ENCODE data around the gene OR4X2.
"Not testable (repeated sequence)": the region's sequence is repeated elsewhere in the genome, so short reads cannot be mapped to it uniquely, and the experiment has no call there.

OR4X2 gene, protein sequence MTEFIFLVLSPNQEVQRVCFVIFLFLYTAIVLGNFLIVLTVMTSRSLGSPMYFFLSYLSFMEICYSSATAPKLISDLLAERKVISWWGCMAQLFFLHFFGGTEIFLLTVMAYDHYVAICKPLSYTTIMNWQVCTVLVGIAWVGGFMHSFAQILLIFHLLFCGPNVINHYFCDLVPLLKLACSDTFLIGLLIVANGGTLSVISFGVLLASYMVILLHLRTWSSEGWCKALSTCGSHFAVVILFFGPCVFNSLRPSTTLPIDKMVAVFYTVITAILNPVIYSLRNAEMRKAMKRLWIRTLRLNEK

DNA sequence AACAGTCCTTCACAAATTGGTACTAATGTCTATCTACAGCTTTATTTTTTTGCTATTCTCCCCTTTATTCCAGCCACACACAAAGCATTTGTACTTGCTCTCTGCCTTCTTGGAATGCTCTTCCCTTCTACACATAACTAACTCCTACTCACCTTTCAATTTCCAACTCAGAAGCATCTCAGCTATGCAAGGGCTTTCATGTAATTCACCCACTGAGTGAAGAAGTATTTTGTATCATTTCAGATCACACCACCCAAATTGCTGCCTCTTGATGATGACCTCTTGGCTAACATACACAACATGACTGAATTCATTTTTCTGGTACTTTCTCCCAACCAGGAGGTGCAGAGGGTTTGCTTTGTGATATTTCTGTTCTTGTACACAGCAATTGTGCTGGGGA lies at the start of gene OR4X2:
OR4X2 (plus strand) TSS at position 301 of the 400 bp plus-strand sequence; CDS start at position 301, 0 bp downstream.
- DNase-seq (ENCODE audit: low read depth) = no peak

DNA sequence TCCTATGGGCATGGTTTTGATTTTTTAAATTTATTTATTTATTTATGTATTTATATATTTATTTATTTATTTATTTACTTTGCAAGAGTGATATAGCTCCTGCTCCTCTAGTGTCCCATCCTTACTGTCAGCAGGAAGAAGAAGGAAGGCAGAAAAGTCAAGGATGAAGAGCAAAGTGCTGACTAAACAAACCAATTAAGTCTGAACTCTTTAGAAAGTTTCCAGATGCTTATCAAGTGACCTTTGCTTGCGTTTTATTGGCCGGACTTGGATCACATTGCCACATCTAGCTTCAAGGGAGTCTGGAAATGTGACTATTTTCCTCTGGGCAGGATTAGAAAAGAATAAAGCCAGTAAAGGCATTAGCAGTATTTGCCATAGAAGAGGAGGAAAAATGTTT lies 37.0 kb upstream of the OR4X2 start:
- no peak for DNase-seq (ENCODE audit: low read depth)

DNA sequence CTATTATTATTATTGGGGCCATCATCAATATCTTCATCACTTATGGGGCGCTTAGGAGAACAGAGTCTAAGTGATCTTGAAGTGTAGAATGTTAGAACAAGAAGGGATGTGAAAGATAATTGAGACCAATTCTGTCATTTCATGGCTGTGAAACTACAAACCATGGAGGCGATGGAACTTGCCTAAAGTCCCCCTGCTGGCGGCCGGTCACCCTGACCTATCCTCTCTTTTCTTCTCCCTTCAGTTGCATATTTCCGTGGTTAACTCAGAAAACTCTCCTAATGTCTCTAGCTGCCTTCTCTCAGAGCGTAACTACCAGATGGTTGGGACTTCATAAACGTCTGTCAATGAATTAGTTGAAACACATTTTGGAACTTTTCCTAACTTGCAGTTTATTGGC lies 34.9 kb upstream of the OR4X2 start:
- DNase-seq (ENCODE audit: low read depth) = no peak

DNA sequence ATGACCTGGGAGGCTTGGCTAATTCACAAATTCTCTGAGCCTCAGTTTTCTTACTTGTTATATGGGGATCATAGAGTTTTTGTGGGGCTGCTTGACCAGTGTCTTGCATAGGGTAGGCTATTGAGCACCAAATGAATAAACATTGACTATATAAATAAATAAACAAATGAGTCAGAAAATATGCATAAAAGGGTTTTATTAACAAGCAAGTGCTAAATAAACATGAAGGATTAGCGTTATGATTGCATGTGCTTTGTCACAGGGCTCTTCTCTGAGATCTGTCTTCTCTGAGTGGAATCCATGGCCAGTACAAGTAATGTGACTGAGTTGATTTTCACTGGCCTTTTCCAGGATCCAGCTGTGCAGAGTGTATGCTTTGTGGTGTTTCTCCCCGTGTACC lies 28.4 kb upstream of the OR4X2 start, which contains the start of gene OR4B1:
OR4B1 (plus strand) TSS at position 301 of the 400 bp plus-strand sequence; CDS start at position 301, 0 bp downstream.
- no peak for DNase-seq (ENCODE audit: low read depth)

DNA sequence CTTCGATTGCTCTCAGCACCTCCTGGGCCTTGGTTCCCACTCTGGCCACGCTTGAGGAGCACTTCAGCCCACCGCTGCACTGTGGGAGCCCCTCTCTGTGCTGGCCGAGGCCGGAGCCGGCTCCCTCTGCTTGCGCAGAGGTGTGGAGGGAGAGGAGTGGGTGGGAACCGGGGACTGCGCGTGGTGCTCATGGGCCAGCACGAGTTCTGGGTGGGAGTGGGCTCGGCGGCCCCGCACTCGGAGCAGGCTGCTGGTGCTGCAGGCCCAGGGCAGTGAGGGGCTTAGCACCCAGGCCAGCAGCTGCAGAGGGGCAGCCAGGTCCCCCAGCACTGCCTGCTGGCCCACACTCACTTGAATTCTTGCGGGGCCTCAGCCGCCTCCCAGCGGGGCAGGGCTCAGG lies 16.1 kb upstream of the OR4X2 start:
- no peak for DNase-seq (ENCODE audit: low read depth)

DNA sequence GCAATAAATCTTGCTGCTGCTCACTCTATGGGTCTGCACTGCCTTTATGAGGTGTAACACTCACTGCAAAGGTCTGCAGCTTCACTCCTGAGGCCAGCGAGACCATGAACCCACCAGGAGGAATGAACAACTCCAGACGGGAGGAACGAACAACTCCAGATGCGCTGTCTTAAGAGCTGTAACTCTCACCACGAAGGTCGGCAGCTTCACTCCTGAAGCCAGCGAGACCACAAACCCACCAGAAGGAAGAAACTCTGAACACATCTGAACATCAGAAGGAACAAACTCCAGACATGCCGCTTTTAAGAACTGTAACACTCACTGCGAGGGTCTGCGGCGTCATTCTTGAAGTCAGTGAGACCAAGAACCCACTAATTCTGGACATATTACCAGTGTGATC lies 14.8 kb upstream of the OR4X2 start:
- DNase-seq (ENCODE audit: low read depth) = not testable (repeated sequence)

DNA sequence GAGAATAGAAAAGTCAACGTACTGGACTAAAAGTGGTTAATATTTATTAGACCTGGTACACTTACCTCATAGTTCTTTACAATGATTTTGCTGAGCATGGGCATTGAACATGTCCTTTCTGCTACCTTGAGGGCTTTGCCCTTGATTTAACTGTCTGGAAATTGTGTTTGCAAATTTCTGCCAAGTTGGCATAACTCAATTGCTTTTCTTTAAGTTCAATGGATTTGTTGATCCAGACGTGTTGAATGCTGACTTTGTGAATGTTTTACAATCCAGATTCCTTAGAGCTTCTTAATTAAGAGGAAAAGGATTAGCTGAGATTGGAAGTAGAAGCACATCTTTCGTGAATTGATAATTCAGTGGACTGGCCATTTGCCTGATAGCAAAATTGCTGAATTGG lies 7.2 kb upstream of the OR4X2 start:
- DNase-seq (ENCODE audit: low read depth) = no peak

DNA sequence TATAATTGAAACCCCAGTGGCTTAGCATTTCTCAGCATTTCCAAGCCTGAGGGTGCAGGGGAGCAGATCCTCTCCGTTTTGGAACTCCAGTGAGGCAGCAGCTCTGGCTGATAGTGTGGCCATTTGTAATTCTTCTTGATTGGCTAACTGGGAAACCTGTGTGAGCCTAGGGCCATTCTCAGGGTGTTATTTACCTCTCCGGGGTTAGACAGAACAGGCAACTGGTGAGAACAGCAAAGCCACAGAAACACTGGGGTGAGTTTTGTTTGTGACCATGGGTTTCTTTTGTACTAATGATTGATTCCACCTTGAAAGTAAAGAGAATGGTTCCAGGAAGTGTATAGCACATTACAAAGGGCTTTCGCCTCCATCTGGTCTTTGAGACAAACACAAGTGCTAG lies 2.4 kb upstream of the OR4X2 start:
- DNase-seq (ENCODE audit: low read depth) = no peak

DNA sequence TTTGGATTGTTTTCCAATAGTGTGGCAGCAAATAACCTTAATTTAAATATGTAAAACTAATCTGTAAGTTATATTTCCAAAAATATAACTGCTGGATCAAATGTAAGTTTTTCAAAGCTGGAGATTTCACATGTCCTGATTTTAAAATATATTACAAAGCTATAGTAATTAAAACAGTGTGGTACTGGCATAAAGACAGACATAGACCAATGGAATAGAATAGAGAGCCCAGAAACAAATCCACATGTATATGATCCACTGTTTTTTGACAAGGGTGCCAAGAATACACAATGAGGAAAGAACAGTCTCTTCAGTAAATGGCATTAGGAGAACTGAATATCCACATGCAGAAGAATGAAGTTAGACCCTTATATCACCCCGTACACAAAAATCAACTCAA lies 4.0 kb downstream of the OR4X2 start:
- DNase-seq (ENCODE audit: low read depth) = no peak

DNA sequence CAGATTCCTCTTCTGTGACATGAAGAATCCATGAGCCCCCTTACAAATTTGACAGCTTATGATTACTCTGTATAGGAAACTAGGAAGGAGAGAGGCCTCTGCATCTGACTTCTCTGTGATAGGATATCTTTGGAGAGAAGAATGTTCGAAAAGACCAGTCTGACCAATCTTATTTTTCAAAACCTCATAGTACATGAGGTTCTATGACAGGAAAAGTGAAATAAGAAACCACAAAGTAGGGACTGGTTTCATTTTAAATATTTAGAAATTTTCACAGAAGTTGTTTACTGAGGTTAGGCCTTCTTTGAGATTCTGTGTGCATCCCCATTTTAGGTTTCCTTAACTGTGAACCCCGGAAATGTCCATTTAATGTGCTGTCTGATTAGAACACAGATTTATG lies 16.7 kb downstream of the OR4X2 start:
- DNase-seq (ENCODE audit: low read depth) = no peak

DNA sequence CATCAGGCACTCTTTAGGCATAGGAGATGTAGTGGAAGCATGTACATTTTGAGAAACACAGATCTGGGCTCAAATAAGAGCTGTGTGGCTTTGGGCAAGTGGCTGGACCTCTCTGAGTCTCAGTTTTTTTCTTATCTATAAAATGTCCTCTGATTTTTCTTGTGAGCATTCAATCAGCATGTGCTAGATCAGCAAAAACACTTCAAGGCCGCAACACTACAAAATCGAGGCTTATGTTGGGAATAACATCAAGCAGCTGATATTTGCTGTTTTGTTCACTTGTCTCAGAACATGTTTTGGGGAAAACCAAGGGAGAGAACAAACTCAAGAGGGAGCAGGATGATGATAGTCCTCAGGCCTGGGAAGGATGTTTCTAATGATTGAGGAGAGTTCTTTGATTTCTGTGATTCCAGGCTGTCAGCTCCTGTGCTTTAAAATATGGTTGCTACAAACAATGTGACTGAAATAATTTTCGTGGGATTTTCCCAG lies 18.6 kb downstream of the OR4X2 start, which contains the start of gene OR4X1:
OR4X1 (plus strand) TSS at position 439 of the 489 bp plus-strand sequence; CDS start at position 439, 0 bp downstream.
- DNase-seq (ENCODE audit: low read depth) = no peak

DNA sequence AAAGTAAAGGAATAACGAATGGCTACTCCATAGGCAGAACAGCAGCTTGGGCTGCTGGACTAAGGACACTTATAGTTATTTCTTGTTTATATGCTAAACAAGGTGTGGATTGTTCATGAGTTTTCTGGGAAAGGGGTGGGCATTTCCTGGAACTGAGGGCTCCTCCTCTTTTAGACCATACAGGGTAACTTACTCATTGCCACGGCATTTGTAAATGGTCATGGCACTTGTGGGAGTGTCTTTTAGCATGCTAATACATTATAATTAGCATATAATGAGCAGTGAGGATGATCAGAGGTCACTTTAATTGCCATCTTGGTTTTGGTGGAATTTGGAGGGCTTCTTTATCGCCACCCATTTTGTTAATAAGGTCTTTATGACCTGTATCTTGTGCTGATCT lies 25.7 kb downstream of the OR4X2 start:
- no peak for DNase-seq (ENCODE audit: low read depth)

DNA sequence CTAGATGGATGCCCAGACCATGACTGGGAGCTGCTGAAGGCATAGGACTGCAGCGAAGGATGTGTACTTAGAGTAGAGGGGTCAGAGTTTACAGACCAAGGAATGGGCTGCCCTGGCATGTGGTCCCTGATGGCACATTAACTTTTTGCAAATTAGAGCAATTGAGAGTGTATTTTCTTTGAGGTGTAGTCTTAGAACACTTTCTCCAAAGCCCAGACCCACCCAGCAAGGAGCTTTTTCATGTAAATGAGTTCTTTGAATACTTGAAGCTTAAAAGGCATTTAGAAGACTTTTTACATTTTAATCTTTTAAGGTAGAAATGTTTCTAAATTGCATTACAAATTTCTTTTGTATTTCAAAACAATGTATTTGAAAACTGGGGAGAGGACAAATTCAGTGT lies 27.7 kb downstream of the OR4X2 start:
- no peak for DNase-seq (ENCODE audit: low read depth)

Data from GM04503 (cell line).